Esophagus squamous epithelium (tissue), 5 donors: ENCODE results near the gene MCU. TPM values are rescaled to one million over a fixed set of nuclear protein-coding genes. Genes with fewer than 3 reads are reported as not detected.

Source experiments
- DNase-seq: peaks from one replicate; lab custom pipeline; 2025; lab: John Stamatoyannopoulos, UW
- H3K27ac ChIP-seq, 4 donors: fragments of 200-600 bp; sonication (generic); one replicate each; pipeline ENCODE4 v1.5.1; 2016 to 2019; ENCODE audit warnings: mild to moderate bottlenecking in 1 of 4
- H3K27me3 ChIP-seq, 4 donors: fragments of 200-600 bp; sonication (generic); 1 replicate in 3 of 4; 2 replicates in 1 of 4; pipeline versions ENCODE4 v1.5.1 to v1.6.0; 2017 to 2021; ENCODE audit warnings: antibody characterized with exemption in 1 of 4
- H3K36me3 ChIP-seq, 3 donors: fragments of 200-600 bp; sonication (generic); one replicate each; pipeline ENCODE4 v1.5.1; 2016 to 2019
- H3K4me1 ChIP-seq, 3 donors: fragments of 200-600 bp; sonication (generic); one replicate each; pipeline ENCODE4 v1.5.1; 2017 to 2019
- H3K4me3 ChIP-seq, 4 donors: fragments of 200-600 bp; sonication (generic); 1 replicate in 3 of 4; 2 replicates in 1 of 4; pipeline ENCODE4 v1.5.1; 2016 to 2019; ENCODE audit warnings: mild to moderate bottlenecking in 2 of 4, moderate library complexity in 1 of 4
- H3K9me3 ChIP-seq, 3 donors: fragments of 200-600 bp; sonication (generic); one replicate each; pipeline ENCODE4 v1.5.1; 2016 to 2019
- POLR2A ChIP-seq, 4 donors: fragments of 450-650 bp; IDR thresholded peaks; one replicate each; pipeline ENCODE4 v1.6.1; 2017; ENCODE audit warnings: antibody characterized with exemption in 4 of 4, mild to moderate bottlenecking in 4 of 4, moderate library complexity in 3 of 4
- WGBS, 2 donors: methylation state at CpG; one replicate each; pipeline ENCODE4 v1.1.5; 2018; 5-methylcytosine and 5-hydroxymethylcytosine counted together
- intact Hi-C: fragments of 100-400 bp; cut with DNase I; formaldehyde crosslinking; loops from one replicate; pipeline ENCODE4 v1.15.0; 2022
- total RNA-seq, 4 donors: library from RNA; depleted of rRNA; stranded (reverse); fragments of >200 nt; gene quantifications; one replicate each; pipeline ENCODE4 v1.1.0, GENCODE V29; 2016
- TF ChIP-seq, protein P1 (sequence below), 6 experiments: fragments of 450-650 bp in 4 of 6; fragments of 200-600 bp in 2 of 6; sonication (generic) in 2 of 6; IDR thresholded peaks; one replicate each; pipeline ENCODE4 v1.5.1; 2016 to 2019; ENCODE audit warnings: antibody characterized with exemption in 6 of 6, mild to moderate bottlenecking in 4 of 6, moderate library complexity in 4 of 6
- donor health status: DM: yes; HTN: yes; CAD: no.

The MCU gene
- total RNA-seq, 4 donors from 2014 or later: 19.9 to 30.0 (median 23.4) TPM

DNA sequence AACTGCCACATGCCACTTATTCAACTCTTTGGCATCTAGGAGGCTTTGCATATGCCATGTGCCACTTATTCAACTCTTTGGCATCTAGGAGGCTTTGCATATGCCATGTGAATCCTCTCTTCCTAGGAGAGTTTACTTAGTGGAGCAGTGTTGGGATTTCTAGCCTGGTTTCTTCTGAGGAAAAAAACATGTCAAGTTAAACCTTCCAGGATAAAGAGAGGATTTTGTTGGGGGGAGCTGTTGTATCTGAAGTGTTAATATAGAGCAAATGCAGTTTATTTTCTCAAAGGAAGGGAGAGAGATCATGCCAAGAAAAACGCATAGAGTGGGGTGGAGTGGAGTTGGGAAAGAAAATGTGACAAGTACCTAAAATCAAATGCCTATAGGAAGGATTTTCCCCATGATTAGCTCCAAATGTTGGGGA, 91.5 kb downstream of the MCU start:
- Histone ChIP-seq H3K27ac (no peak overlapping the region), H3K36me3 (no peaks in the 10 kb centered on the region), H3K4me1 (peaks cover 10 to 39% (median 19%) of the 10 kb centered on the region in 3 donors), H3K9me3 (no peaks in the 10 kb centered on the region), H3K4me3 (no peak overlapping the region), H3K27me3 (no peaks in the 10 kb centered on the region)
- TF ChIP-seq POLR2A (IDR thresholded peaks at IDR 0.05): no peak
- TF ChIP-seq, protein P1, sequence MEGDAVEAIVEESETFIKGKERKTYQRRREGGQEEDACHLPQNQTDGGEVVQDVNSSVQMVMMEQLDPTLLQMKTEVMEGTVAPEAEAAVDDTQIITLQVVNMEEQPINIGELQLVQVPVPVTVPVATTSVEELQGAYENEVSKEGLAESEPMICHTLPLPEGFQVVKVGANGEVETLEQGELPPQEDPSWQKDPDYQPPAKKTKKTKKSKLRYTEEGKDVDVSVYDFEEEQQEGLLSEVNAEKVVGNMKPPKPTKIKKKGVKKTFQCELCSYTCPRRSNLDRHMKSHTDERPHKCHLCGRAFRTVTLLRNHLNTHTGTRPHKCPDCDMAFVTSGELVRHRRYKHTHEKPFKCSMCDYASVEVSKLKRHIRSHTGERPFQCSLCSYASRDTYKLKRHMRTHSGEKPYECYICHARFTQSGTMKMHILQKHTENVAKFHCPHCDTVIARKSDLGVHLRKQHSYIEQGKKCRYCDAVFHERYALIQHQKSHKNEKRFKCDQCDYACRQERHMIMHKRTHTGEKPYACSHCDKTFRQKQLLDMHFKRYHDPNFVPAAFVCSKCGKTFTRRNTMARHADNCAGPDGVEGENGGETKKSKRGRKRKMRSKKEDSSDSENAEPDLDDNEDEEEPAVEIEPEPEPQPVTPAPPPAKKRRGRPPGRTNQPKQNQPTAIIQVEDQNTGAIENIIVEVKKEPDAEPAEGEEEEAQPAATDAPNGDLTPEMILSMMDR (IDR thresholded peaks at IDR 0.05): no peak
- intact Hi-C loops: no loop called here
- DNase-seq: no peak
- 23 to 26% methylated on average over 1 of the region's 1 CpG for WGBS, 2 donors

DNA sequence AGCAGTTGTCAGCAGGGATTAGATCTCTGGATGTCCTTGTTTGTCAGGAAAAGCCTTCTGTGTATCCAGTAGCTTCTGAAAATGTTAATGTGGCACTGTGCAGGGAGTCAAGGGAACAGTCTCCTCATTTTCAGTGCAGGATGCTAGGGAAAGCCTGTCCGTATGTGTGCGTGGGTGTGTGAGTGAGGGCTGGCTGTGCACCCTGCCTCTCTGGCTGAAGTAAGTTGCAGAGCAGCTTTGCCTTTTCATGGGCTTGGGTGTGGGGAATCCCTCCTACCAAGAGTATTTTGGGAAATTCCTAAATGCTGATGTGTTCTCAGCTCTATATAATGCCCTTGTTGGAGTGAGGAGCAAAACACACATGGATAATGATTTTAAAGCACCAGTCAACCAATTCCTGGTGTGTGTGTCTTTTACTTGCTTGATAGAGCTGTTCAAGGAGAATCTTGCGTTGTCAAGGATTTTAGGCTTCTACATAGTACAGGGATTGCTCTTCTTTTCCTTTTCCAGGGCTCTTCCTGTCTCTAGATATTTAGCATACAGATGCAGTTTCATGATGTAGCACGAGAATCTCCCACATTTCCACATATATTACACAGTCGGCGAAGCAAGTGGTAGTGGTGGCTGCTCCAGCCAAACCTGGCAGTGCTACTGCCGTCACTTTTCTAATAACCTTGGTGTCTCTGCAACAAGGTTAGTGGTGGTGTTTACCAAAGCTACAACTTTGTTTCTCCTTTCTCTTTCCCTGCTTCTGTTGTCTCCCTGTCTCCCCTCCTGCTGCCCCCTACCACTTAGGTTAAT, 92.8 kb downstream of the MCU start:
- no peak overlapping the region for H3K4me3 ChIP-seq
- 39 to 42% methylated on average over 7 of the region's 7 CpGs for WGBS, 2 donors
- TF ChIP-seq POLR2A (IDR thresholded peaks at IDR 0.05): no peak
- TF ChIP-seq, protein P1 (IDR thresholded peaks at IDR 0.05): no peak
- H3K27me3 ChIP-seq: no peaks in the 10 kb centered on the region
- H3K4me1 ChIP-seq: peaks cover 10 to 39% (median 19%) of the 10 kb centered on the region in 3 donors
- H3K9me3 ChIP-seq: no peaks in the 10 kb centered on the region
- peak overlapping the region in 1 of 4 donors; percentile 8 for H3K27ac ChIP-seq
- DNase-seq: no peak
- intact Hi-C loops: no loop called here
- no peaks in the 10 kb centered on the region for H3K36me3 ChIP-seq

DNA sequence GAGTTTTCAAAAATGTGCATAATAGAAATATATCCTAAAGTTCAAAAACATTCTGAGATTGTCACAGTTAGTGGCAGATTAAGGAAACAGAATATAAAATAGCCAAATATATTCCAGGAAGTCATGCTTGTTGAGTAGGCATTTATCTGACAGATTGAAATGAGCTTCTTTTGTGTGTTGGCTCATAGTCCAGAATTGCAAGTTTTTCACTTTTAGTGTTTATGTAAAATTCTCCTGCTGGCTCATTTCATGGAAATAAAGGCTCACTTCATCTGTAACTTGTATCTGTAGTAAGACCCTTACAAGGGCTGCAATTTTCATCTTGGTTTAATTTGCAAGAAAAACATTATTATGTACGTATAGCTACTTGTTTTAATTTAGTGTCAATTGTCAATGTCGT, 93.5 kb downstream of the MCU start:
- Histone ChIP-seq H3K4me1 (peaks cover 10 to 43% (median 19%) of the 10 kb centered on the region in 3 donors), H3K9me3 (no peaks in the 10 kb centered on the region), H3K27me3 (no peaks in the 10 kb centered on the region), H3K4me3 (no peak overlapping the region), H3K36me3 (no peaks in the 10 kb centered on the region), H3K27ac (no peak overlapping the region)
- intact Hi-C loops: no loop called here
- WGBS, 2 donors: 75 to 88% methylated on average over 2 of the region's 2 CpGs
- DNase-seq: no peak
- TF ChIP-seq POLR2A (IDR thresholded peaks at IDR 0.05): no peak

DNA sequence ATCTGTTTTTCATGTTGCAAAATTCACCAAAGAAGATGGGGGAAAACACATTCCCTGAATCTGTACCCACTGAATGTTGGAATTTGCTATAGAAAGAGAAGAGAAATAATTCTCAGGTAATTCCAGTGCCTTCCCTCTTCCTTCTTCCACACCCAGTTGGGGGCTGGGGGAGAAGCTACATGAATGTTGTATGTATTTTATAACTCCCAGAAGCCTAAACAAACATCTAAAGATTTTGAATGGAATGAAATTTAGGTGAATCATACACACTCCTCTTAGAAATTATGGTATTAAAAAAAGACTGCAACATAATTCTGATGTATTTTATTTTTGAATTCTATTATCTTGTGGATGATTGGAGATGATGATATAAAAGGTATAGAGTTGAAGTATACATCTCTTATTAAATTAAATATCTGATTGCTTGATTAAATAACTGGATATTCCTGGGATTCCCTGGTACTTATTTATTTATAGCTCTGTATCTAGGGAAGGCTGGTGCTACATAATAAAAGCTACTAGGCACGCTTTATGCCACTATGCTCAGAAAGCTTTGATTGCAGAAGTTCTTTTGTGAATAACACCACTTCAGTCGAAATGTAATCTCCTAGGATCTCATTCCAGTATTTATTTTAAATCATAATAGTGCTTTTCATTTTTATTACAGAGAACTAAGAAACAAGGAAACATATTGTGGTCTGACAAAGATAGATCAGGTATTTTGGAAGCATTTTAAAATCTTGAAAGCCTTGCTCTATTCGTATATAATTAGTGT, 98.5 kb downstream of the MCU start:
- WGBS, 2 donors: 40 to 53% methylated on average over 3 of the region's 3 CpGs
- TF ChIP-seq, protein P1 (IDR thresholded peaks at IDR 0.05): no peak
- TF ChIP-seq POLR2A (IDR thresholded peaks at IDR 0.05): no peak
- H3K4me1 ChIP-seq: peaks cover 0 to 19% (median 2%) of the 10 kb centered on the region in 3 donors
- H3K36me3 ChIP-seq: no peaks in the 10 kb centered on the region
- DNase-seq: no peak
- no peak overlapping the region for H3K27ac ChIP-seq
- H3K9me3 ChIP-seq: no peaks in the 10 kb centered on the region
- H3K27me3 ChIP-seq: no peaks in the 10 kb centered on the region
- no peak overlapping the region for H3K4me3 ChIP-seq
- intact Hi-C loops: no loop called here

DNA sequence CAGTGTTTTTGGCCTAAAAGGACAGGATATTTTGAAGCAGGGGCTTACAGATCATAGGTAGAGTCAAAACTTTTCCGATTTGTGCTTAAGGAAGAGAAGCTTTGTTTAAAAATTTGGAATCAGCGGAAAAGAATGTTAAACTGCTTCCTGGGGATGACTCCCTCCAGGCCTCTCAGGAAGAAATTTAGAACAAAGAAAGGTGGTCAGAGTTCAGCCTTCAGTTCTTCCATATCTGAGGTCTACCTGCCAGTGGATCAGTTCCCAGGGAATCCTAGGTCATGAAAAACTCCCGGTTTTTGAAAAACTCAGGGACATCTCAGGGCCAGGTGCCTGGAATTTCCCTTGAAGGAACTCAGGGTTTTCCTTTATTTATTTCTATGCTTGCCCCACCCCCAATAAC, 100.3 kb downstream of the MCU start:
- Histone ChIP-seq H3K4me1 (peaks cover 0 to 10% (median 0%) of the 10 kb centered on the region in 3 donors), H3K27me3 (no peaks in the 10 kb centered on the region), H3K27ac (peak overlapping the region in 2 of 4 donors; percentile 37 to 55), H3K4me3 (no peak overlapping the region), H3K36me3 (no peaks in the 10 kb centered on the region), H3K9me3 (no peaks in the 10 kb centered on the region)
- DNase-seq: no peak
- WGBS, 2 donors: 71 to 73% methylated on average over 3 of the region's 3 CpGs
- intact Hi-C loops: no loop called here
- TF ChIP-seq, protein P1 (IDR thresholded peaks at IDR 0.05): no peak
- no peak for TF ChIP-seq POLR2A (IDR thresholded peaks at IDR 0.05)
